Epithelial cell of proximal tubule (primary cell): ENCODE results near the gene PKNOX2. TPM values are rescaled to one million over a fixed set of nuclear protein-coding genes. Genes with fewer than 3 reads are reported as not detected.

Experiments used
- DNase-seq: peaks from one replicate; pipeline ENCODE4 v3.0.0-alpha.2; 2011; ENCODE audit warnings: low read depth
- H3K4me3 ChIP-seq: 2 replicates; pipeline ENCODE4 v1.5.1; 2011; ENCODE audit warnings: low read depth, mild to moderate bottlenecking, low read length
- total RNA-seq: library from RNA; depleted of rRNA; stranded (reverse); fragments of >200 nt; gene quantifications from 2 replicates; pipeline ENCODE4 v1.2.3, GENCODE V29; 2015
- TF ChIP-seq, protein P1 (sequence below): conservative IDR thresholded peaks from 2 replicates; pipeline ENCODE4 v1.5.1; 2012; ENCODE audit warnings: low read depth, mild to moderate bottlenecking, low read length

Gene PKNOX2
- total RNA-seq, 1 donor from 2014 or later, result not detected

DNA sequence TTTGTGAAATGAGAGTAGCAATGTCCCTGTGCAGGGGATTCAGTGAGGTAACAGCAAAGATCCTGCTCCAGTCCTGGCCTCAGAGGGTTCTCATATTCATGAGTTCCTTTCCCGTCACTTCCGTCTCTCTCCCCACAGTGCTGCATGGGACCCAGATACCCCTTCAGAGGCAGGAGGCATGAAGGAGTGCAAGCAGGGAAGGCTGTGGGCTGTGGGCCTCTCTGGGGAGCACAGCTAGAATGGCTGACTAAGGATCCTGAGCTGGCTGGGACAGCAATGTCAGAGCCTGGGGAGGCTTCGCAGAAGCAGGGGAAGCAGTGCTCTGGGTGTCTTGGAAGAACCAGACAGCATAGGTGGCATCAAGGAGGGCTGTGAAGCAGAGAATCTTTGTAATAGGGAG lies 13.0 kb downstream of the PKNOX2 start:
- TF ChIP-seq, protein P1, sequence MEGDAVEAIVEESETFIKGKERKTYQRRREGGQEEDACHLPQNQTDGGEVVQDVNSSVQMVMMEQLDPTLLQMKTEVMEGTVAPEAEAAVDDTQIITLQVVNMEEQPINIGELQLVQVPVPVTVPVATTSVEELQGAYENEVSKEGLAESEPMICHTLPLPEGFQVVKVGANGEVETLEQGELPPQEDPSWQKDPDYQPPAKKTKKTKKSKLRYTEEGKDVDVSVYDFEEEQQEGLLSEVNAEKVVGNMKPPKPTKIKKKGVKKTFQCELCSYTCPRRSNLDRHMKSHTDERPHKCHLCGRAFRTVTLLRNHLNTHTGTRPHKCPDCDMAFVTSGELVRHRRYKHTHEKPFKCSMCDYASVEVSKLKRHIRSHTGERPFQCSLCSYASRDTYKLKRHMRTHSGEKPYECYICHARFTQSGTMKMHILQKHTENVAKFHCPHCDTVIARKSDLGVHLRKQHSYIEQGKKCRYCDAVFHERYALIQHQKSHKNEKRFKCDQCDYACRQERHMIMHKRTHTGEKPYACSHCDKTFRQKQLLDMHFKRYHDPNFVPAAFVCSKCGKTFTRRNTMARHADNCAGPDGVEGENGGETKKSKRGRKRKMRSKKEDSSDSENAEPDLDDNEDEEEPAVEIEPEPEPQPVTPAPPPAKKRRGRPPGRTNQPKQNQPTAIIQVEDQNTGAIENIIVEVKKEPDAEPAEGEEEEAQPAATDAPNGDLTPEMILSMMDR, result no peak

DNA sequence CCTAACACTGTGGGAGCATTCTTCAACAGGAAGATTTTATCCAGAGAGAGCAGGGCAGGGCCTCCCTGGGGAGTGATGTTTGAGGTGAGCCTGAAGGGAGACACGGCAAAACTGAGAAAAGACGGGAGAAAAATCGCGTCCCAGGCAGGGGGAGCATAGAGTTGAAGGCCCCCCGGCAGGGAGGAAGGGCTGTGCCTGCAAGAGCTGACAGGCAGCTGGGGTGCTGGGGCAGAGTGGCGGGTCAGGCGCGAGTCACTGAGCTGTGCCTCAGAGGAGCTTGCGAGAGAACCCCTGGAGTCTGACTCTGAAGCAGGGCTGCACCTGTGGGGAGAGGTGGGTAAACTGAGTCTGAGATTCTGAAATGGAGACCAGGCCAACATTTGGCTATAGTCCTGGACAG lies 14.8 kb downstream of the PKNOX2 start:
- no peak for DNase-seq
- H3K4me3 ChIP-seq, result no peak overlapping the region
- TF ChIP-seq, protein P1, result no peak

More for the DNA sequence above, 13.0 kb downstream of the PKNOX2 start:
- no peak overlapping the region for H3K4me3 ChIP-seq
- DNase-seq, result no peak

DNA sequence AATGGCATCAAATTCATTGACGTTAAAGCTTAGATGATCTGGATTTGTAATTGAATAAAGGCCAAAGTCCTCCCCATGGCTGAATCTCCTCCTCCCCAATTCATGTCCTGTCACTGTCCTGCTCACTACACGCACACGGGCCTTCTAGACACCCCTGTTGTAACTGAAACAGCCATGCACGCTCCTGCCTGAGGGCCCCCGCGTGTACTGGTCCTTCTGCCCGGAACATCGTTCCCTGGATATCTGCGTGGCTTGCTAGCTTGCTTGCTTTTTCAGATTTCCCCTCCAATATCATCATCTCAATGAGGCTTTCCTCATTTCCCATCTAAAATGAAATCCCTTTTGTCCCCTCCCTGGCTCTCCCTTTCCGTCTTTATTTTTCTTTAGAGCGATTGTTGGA lies 15.3 kb downstream of the PKNOX2 start:
- no peak overlapping the region for H3K4me3 ChIP-seq
- TF ChIP-seq, protein P1, result no peak
- DNase-seq, result no peak

DNA sequence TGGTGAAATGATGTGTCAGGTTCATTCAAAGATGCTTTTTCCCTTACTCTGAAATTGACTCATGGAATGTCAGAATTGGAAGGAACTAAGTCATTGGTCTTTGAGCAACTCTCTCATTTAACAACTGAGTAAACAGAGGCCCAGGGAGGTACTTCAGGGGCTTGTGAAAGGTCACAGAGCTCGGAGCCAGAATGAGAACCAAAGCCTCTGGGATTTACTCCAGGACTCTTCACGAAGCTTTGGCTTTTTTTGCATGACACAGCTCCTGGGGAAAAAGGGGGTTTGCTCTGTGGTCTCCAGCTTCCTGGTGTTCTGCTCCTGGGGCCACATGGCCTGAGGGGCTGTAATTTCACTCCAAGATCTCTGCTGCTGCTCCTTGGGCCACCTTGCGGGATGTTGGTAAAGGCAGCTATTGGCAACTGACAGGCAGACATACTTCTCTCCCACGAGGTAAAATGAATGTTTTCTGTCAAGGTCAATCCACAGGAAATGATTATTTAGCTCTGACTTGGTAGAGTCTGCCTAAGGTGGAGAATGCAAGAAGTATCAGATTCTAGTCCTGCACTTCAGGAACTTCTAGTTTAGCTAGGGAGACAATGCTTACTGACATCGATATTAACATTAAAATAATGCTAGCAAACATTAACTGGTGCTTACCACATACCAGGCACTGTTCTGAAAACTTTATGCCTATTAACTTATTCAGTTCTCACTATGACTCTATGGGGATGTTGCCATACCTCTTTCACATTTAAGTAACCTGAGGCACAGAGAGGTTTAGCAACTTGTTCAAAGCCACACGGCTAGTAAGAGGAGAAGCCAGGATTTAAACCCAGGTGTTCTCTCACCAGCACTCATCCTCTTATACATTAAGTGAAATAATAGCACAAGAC lies 16.1 kb downstream of the PKNOX2 start:
- DNase-seq, result no peak
- H3K4me3 ChIP-seq, result no peak overlapping the region

DNA sequence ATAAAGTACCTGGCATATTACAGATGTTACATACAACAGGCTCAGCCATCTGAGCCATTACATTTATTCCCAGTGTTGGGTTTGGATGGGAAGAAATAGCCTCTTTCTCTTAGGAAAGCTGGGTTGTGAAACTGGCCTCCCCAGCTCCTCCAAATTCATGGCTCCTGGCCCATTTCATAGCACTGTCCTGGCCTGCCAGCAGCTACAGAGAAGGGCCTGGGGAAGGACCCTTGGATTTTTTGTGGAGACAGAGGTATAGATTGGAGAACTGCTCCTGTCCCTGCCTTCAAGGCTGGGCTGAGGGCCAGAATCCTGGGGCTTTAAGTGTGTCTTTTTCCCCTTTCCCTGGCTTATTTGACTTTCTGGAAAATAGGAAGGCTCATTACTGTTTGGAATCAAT lies 18.0 kb downstream of the PKNOX2 start:
- DNase-seq, result no peak
- TF ChIP-seq, protein P1, result no peak
- no peak overlapping the region for H3K4me3 ChIP-seq

More for the DNA sequence above, 16.1 kb downstream of the PKNOX2 start:
- TF ChIP-seq, protein P1, result no peak

DNA sequence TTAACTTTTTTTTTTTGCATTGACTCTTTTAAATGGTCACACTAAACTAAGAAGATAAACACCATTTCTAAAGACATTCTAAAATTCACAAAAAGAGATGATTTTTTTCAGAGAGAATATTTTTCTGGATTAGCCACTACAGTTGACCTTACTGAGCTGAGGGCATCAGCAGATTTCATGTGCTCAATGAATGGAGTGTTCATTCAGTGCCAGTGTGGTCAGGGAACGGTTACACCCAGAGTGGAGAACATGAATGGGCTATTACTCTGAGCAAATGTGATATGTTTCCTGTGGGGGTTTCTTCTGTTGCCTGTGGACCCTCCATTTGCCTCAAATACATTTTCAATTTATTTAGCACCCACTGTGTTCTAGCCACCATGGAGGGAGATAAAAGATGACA lies 19.1 kb downstream of the PKNOX2 start:
- TF ChIP-seq, protein P1, result no peak
- H3K4me3 ChIP-seq, result no peak overlapping the region
- no peak for DNase-seq

DNA sequence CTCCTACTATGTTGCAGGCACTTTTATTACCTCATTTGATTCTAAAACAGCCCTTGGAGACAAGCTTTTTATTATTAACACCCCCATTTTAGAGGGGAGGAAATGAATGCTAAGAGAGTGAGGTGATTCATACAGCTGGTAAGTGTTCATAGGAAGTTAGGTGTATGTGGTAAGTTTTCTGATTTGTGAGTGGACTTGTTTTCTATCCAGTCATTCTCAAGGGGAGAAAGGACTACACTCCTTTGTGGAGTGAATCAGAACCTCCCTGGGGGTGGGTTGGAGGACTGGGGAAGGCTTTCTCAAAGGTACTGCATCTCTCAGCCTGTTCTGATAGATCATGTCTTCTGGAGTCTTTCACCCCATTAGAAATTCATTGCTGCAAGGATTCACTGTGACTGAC lies 23.5 kb downstream of the PKNOX2 start:
- TF ChIP-seq, protein P1, result no peak
- no peak overlapping the region for H3K4me3 ChIP-seq
- DNase-seq, result no peak
